K562 (cell line): ENCODE results near the gene FOCAD. TPM values are rescaled to one million over a fixed set of nuclear protein-coding genes. Genes with fewer than 3 reads are reported as not detected.

ENCODE experiments used
- ATAC-seq: fragments of 200-7000 bp; cut with Tn5 transposase; 3 replicates; pipeline ENCODE4 v1.9.1; 2020; ENCODE audit warnings: moderate library complexity
- BruUV-seq: library from RNA; stranded (reverse); fragments of 400-500 nt; replicated peaks from 2 replicates; lab custom pipeline; 2021; lab: Mats Ljungman, UMichigan
- CTCF ChIA-PET: fragments of 300-600 bp; formaldehyde crosslinking; extraction: SDS; loops from one replicate; lab custom pipeline; 2021; ENCODE audit warnings: low intra/inter-chr PET ratio; lab: Yijun Ruan, JAX
- POLR2A ChIA-PET: fragments of 300-600, 350-650 bp; sonication (Branson Sonifier 250); formaldehyde crosslinking; extraction: SDS; loops from one replicate; lab custom pipeline; 2021; ENCODE audit warnings: antibody characterized with exemption, inconsistent platforms; lab: Yijun Ruan, JAX
- DNase-seq, 4 experiments: peaks; one replicate each; pipeline versions ENCODE4 v3.0.0 to v3.0.0-alpha.2; 2011 to 2018; ENCODE audit warnings: low spot score in 3 of 4, mixed read lengths in 3 of 4; ENCODE audit errors: extremely low read depth in 1 of 4
- FAIRE-seq: peaks from 2 replicates; lab custom pipeline; 2011; peaks lifted over from hg19 to GRCh38; lab: Jason Lieb, UNC
- H2AFZ ChIP-seq: 2 replicates; pipeline ENCODE4 v1.6.0; 2011; ENCODE audit warnings: low read depth, low read length, control low read depth, inconsistent platforms
- H3K27ac ChIP-seq: fragments of 200-600 bp; 3 replicates; pipeline ENCODE4 v1.8.0; 2011; ENCODE audit warnings: low read depth, mild to moderate bottlenecking, control low read depth, inconsistent platforms, low read length, moderate library complexity, mixed read lengths; ENCODE audit errors: extremely low read depth
- H3K27me3 ChIP-seq, 2 experiments: fragments of 300-600 bp in 1 of 2; 2 replicates in 1 of 2; 3 replicates in 1 of 2; pipeline versions ENCODE4 v1.6.0 to v1.8.0; 2011; ENCODE audit warnings: inconsistent platforms in 2 of 2, low read length in 2 of 2, mild to moderate bottlenecking in 1 of 2, mixed read lengths in 1 of 2, moderate library complexity in 1 of 2; ENCODE audit not compliant: control insufficient read depth in 2 of 2, insufficient read depth in 2 of 2
- H3K36me3 ChIP-seq: fragments of 300-600 bp; 3 replicates; pipeline ENCODE4 v1.8.0; 2011; ENCODE audit warnings: mild to moderate bottlenecking, low read length, inconsistent platforms; ENCODE audit not compliant: control insufficient read depth, insufficient read depth
- H3K4me1 ChIP-seq, 2 experiments: fragments of 200-600 bp in 1 of 2; replicated peaks in 1 of 2; 2 replicates in 1 of 2; 3 replicates in 1 of 2; pipeline versions ENCODE4 v1.5.1 to v1.8.0; 2011; ENCODE audit warnings: inconsistent platforms in 2 of 2, low read length in 2 of 2, mild to moderate bottlenecking in 1 of 2, mixed read lengths in 1 of 2, moderate library complexity in 1 of 2; ENCODE audit not compliant: control insufficient read depth in 2 of 2, insufficient read depth in 2 of 2
- H3K4me2 ChIP-seq: 2 replicates; pipeline ENCODE4 v1.6.1; 2011; ENCODE audit warnings: low read length, control low read depth, inconsistent platforms, mixed read lengths; ENCODE audit not compliant: insufficient read depth
- H3K4me3 ChIP-seq: fragments of 200-600 bp; sonication (generic), shearing (Covaris generic); 2 replicates; pipeline ENCODE4 v1.5.1; 2016; ENCODE audit warnings: control low read depth, inconsistent platforms
- H3K79me2 ChIP-seq: fragments of 200-600 bp; 3 replicates; pipeline ENCODE4 v1.8.0; 2011; ENCODE audit warnings: low read length, inconsistent platforms; ENCODE audit not compliant: control insufficient read depth, insufficient read depth
- H3K9ac ChIP-seq, 2 experiments: 2 replicates each; pipeline versions ENCODE4 v1.6.0 to v1.6.1; 2011; ENCODE audit warnings: low read depth in 2 of 2, low read length in 2 of 2, control low read depth in 1 of 2, inconsistent platforms in 1 of 2, mild to moderate bottlenecking in 1 of 2, mixed read lengths in 1 of 2; ENCODE audit not compliant: insufficient read depth in 1 of 2
- H3K9me1 ChIP-seq: one replicate; pipeline ENCODE4 v1.6.0; 2011; ENCODE audit warnings: inconsistent platforms, mild to moderate bottlenecking, low read length, moderate library complexity; ENCODE audit not compliant: control insufficient read depth, insufficient read depth
- H3K9me3 ChIP-seq: replicated peaks from 2 replicates; pipeline ENCODE4 v1.5.1; 2011; ENCODE audit warnings: low read depth, low read length, inconsistent platforms; ENCODE audit not compliant: control insufficient read depth, insufficient read depth
- H4K20me1 ChIP-seq: replicated peaks from 2 replicates; pipeline ENCODE4 v1.6.1; 2011; ENCODE audit warnings: low read length, inconsistent platforms, mixed read lengths; ENCODE audit not compliant: control insufficient read depth, insufficient read depth
- FOXA1 ChIP-seq: fragments of 450-650 bp; IDR thresholded peaks from 2 replicates; pipeline ENCODE4 v1.6.1; 2016; ENCODE audit warnings: mild to moderate bottlenecking, borderline replicate concordance
- MAZ ChIP-seq, 2 experiments: fragments of 450-650 bp in 1 of 2; sonication (generic) in 1 of 2; formaldehyde crosslinking; IDR thresholded peaks in 1 of 2; conservative IDR thresholded peaks in 1 of 2; 2 replicates each; pipeline versions ENCODE4 v1.4.0 to v1.5.0; 2020; ENCODE audit warnings: mild to moderate bottlenecking in 1 of 2, missing genetic modification reagents in 1 of 2
- NBN ChIP-seq: fragments of 450-650 bp; IDR thresholded peaks from 2 replicates; pipeline ENCODE4 v1.6.1; 2016; ENCODE audit warnings: low read depth, mild to moderate bottlenecking
- NEUROD1 ChIP-seq: fragments of 150-350 bp; IDR thresholded peaks from 2 replicates; pipeline ENCODE4 v1.6.1; 2014; ENCODE audit warnings: borderline replicate concordance, low read length, low read depth; ENCODE audit not compliant: partially characterized antibody
- PTTG1 ChIP-seq: fragments of 450-650 bp; IDR thresholded peaks from 2 replicates; pipeline ENCODE4 v1.6.1; 2016; ENCODE audit warnings: low read depth, mild to moderate bottlenecking, missing genetic modification characterization, missing compliant biosample characterization
- ZBTB40 ChIP-seq, 2 experiments: fragments of 450-650 bp in 1 of 2; sonication (generic) in 1 of 2; formaldehyde crosslinking in 1 of 2; IDR thresholded peaks; 2 replicates each; pipeline versions ENCODE4 v1.7.1 to v1.9.0; 2016 to 2022; ENCODE audit warnings: inconsistent platforms in 1 of 2, mild to moderate bottlenecking in 1 of 2, missing genetic modification reagents in 1 of 2
- ZMIZ1 ChIP-seq, 2 experiments: fragments of 150-350 bp in 1 of 2; IDR thresholded peaks; 2 replicates each; pipeline ENCODE4 v1.6.1; 2012 to 2016; ENCODE audit warnings: low read depth in 2 of 2, low read length in 2 of 2, mild to moderate bottlenecking in 1 of 2, moderate library complexity in 1 of 2
- ZNF121 ChIP-seq: sonication (generic); formaldehyde crosslinking; conservative IDR thresholded peaks from 2 replicates; pipeline ENCODE4 v1.8.0; 2022; ENCODE audit warnings: missing genetic modification reagents
- ZNF41 ChIP-seq: fragments of 250-450 bp; sonication (Bioruptor Pico); conservative IDR thresholded peaks from 2 replicates; pipeline ENCODE4 v1.4.0; 2020; ENCODE audit warnings: mild to moderate bottlenecking
- WGBS: fragments of 100-300 bp; shearing (Covaris generic); methylation state at CpG from one replicate; pipeline ENCODE4 v1.1.6; 2016; ENCODE audit warnings: low coverage, mixed read lengths; ENCODE audit not compliant: insufficient coverage; ENCODE audit errors: missing lambda C conversion rate; 5-methylcytosine and 5-hydroxymethylcytosine counted together
- in situ Hi-C: fragments of 300-500 bp; cut with MboI; formaldehyde crosslinking; loops from 4 replicates; pipeline ENCODE4 v1.15.0; 2018; ENCODE audit warnings: inconsistent platforms, mixed read lengths
- intact Hi-C: fragments of 100-400 bp; cut with micrococcal nuclease; formaldehyde crosslinking; loops from 2 replicates; pipeline ENCODE4 v1.14.2; 2022
- polyA plus RNA-seq, 8 experiments: library from polyadenylated mRNA; depleted of rRNA in 4 of 8; stranded (reverse) in 5 of 8; unstranded in 3 of 8; fragments of >200 nt; fragmentation: Nextera tagmentation in 2 of 8; fragmentation: Illumina TruSeq in 1 of 8; extraction: Ambion mirVana in 2 of 8; extraction: Trizol in 1 of 8; gene quantifications; 2 replicates each; pipeline versions ENCODE4 v1.2.1 to v1.2.3, GENCODE V29; 2011 to 2014; ENCODE audit warnings: inconsistent platforms in 1 of 8, missing spikeins in 1 of 8
- total RNA-seq, 7 experiments: library from RNA; depleted of rRNA in 6 of 7; stranded (reverse); fragments of >200 nt in 6 of 7; fragmentation: Illumina TruSeq in 2 of 7; extraction: Trizol in 2 of 7; gene quantifications; 2 replicates each; pipeline versions ENCODE4 v1.2.1 to v1.2.3, GENCODE V29; 2011 to 2021; ENCODE audit warnings: low replicate concordance in 1 of 7

The FOCAD gene
- total and polyA plus RNA-seq, 9 of the 15 experiments (the other 6 are each of a cell fraction or from before 2014, with no cell fraction given), result 0.13 to 2.4 (median 1.6) TPM

- H3K27me3 ChIP-seq, result no peaks in the 10 kb centered on the region
- no peaks in the 10 kb centered on the region for H3K9me1 ChIP-seq
- no peaks in the 10 kb centered on the region for H3K9me3 ChIP-seq
- H3K79me2 ChIP-seq, result no peaks in the 10 kb centered on the region
- in situ Hi-C loops, result no loop called here
- H3K4me3 ChIP-seq, result no peak overlapping the region
- ChIA-PET CTCF (no interaction called here), POLR2A (no interaction called here)
- no peak overlapping the region for H2AFZ ChIP-seq
- FAIRE-seq, result no peak
- H3K4me1 ChIP-seq, result no peaks in the 10 kb centered on the region
- DNase-seq, result no peak
- H4K20me1 ChIP-seq, result no peaks in the 10 kb centered on the region
- H3K9ac ChIP-seq, result no peak overlapping the region
- WGBS, result 0% methylated on average over 2 of the region's 3 CpGs
- no peak overlapping the region for H3K4me2 ChIP-seq
- H3K36me3 ChIP-seq, result no peaks in the 10 kb centered on the region
- ATAC-seq, result no peak
- intact Hi-C loops, result no loop called here
- no peak overlapping the region for H3K27ac ChIP-seq
- no TSS peak for BruUV-seq
- TF ChIP-seq NBN, result no peak
- no peak for TF ChIP-seq ZNF121 (CRISPR knock-in tag)
- TF ChIP-seq NEUROD1, result no peak
- no peak for TF ChIP-seq ZBTB40 (IDR thresholded peaks at IDR 0.05)
- no peak for TF ChIP-seq ZBTB40 (CRISPR knock-in tag; IDR thresholded peaks at IDR 0.05)
- no peak for TF ChIP-seq FOXA1
- TF ChIP-seq PTTG1, result no peak
- TF ChIP-seq ZNF41 (CRISPR knock-in tag), result no peak
- no peak for TF ChIP-seq MAZ (CRISPR knock-in tag; conservative IDR thresholded peaks at IDR 0.05 in 1 of 2, IDR thresholded peaks at IDR 0.05 in 1 of 2)
- TF ChIP-seq ZMIZ1 (IDR thresholded peaks at IDR 0.05; ENCODE audit: low read depth in 2 of 2, low read length in 2 of 2), result no peak
These were observed 47.1 kb upstream of the FOCAD start for GRCh38 chr9:20636888-20637440.
